ENCODE data around the gene ACP1.

The ACP1 gene

GRCh38 chr2:289362-290089 lies 24.8 kb downstream of the ACP1 start:
- Histone ChIP-seq H3K79me2 (ENCODE audit: insufficient read depth, low read length) (no peaks in the 10 kb centered on the region), H2AFZ (ENCODE audit: low read length) (no peak overlapping the region), H3K27ac (ENCODE audit: low read depth, low read length, poor library complexity, severe bottlenecking) (no peak overlapping the region), H3K9ac (ENCODE audit: low read length) (no peak overlapping the region), H3K36me3 (ENCODE audit: insufficient read depth, low read length) (no peaks in the 10 kb centered on the region), H3F3A (ENCODE audit: insufficient read depth, low read length) (no peaks in the 10 kb centered on the region), H3K4me3 (ENCODE audit: low read depth, low read length, poor library complexity, severe bottlenecking) (no peak overlapping the region), H4K20me1 (ENCODE audit: insufficient read depth, low read length) (no peaks in the 10 kb centered on the region), H3K4me2 (ENCODE audit: low read length) (no peak overlapping the region), H3K9me2 (ENCODE audit: low read depth, low read length) (no peaks in the 10 kb centered on the region), H3K27me3 (ENCODE audit: insufficient read depth, low read length) (no peaks in the 10 kb centered on the region), H3K4me1 (ENCODE audit: insufficient read depth, low read length, severe bottlenecking) (no peaks in the 10 kb centered on the region), H3K9me3 (ENCODE audit: low read length) (no peaks in the 10 kb centered on the region)
- no peak for TF ChIP-seq CTCF (IDR thresholded peaks at IDR 0.05; ENCODE audit: low read length)
- TF ChIP-seq EZH2 (IDR thresholded peaks at IDR 0.05; ENCODE audit: borderline replicate concordance, low read length) = no peak

- Histone ChIP-seq H3K36me3 (ENCODE audit: insufficient read depth, low read length) (no peaks in the 10 kb centered on the region), H3K4me3 (ENCODE audit: low read depth, low read length, poor library complexity, severe bottlenecking) (no peak overlapping the region), H3K9ac (ENCODE audit: low read length) (no peak overlapping the region), H4K20me1 (ENCODE audit: insufficient read depth, low read length) (no peaks in the 10 kb centered on the region), H2AFZ (ENCODE audit: low read length) (no peak overlapping the region), H3K27ac (ENCODE audit: low read depth, low read length, poor library complexity, severe bottlenecking) (no peak overlapping the region), H3K79me2 (ENCODE audit: insufficient read depth, low read length) (no peaks in the 10 kb centered on the region), H3F3A (ENCODE audit: insufficient read depth, low read length) (no peaks in the 10 kb centered on the region), H3K9me2 (ENCODE audit: low read depth, low read length) (no peaks in the 10 kb centered on the region), H3K4me1 (ENCODE audit: insufficient read depth, low read length, severe bottlenecking) (no peaks in the 10 kb centered on the region), H3K9me3 (ENCODE audit: low read length) (no peaks in the 10 kb centered on the region), H3K4me2 (ENCODE audit: low read length) (no peak overlapping the region), H3K27me3 (ENCODE audit: insufficient read depth, low read length) (no peaks in the 10 kb centered on the region)
- peak; percentile 41 for TF ChIP-seq CTCF (IDR thresholded peaks at IDR 0.05; ENCODE audit: low read length)
- no peak for TF ChIP-seq EZH2 (IDR thresholded peaks at IDR 0.05; ENCODE audit: borderline replicate concordance, low read length)
Measured at GRCh38 chr2:290090-290722, 25.5 kb downstream of the ACP1 start.

- Histone ChIP-seq H3K4me3 (ENCODE audit: low read depth, low read length, poor library complexity, severe bottlenecking) (no peak overlapping the region), H4K20me1 (ENCODE audit: insufficient read depth, low read length) (no peaks in the 10 kb centered on the region), H3K79me2 (ENCODE audit: insufficient read depth, low read length) (no peaks in the 10 kb centered on the region), H3K27me3 (ENCODE audit: insufficient read depth, low read length) (no peaks in the 10 kb centered on the region), H3K27ac (ENCODE audit: low read depth, low read length, poor library complexity, severe bottlenecking) (no peak overlapping the region), H3K4me2 (ENCODE audit: low read length) (no peak overlapping the region), H3K36me3 (ENCODE audit: insufficient read depth, low read length) (no peaks in the 10 kb centered on the region), H3K9ac (ENCODE audit: low read length) (no peak overlapping the region), H3K4me1 (ENCODE audit: insufficient read depth, low read length, severe bottlenecking) (no peaks in the 10 kb centered on the region), H3K9me2 (ENCODE audit: low read depth, low read length) (no peaks in the 10 kb centered on the region), H2AFZ (ENCODE audit: low read length) (no peak overlapping the region), H3K9me3 (ENCODE audit: low read length) (no peaks in the 10 kb centered on the region), H3F3A (ENCODE audit: insufficient read depth, low read length) (no peaks in the 10 kb centered on the region)
- TF ChIP-seq CTCF (IDR thresholded peaks at IDR 0.05; ENCODE audit: low read length) (no peak), EZH2 (IDR thresholded peaks at IDR 0.05; ENCODE audit: borderline replicate concordance, low read length) (no peak)
Measured at GRCh38 chr2:295090-295489, 30.3 kb downstream of the ACP1 start.
